Motor neuron (in vitro differentiated cells): Measurements from ENCODE around the gene REM2. TPM values are rescaled to one million over a fixed set of nuclear protein-coding genes. Genes with fewer than 3 reads are reported as not detected.

Experiments used
- ATAC-seq, 8 experiments: fragments of 200-7000 bp; cut with Tn5 transposase; replicated peaks in 6 of 8; 2 replicates each; pipeline ENCODE4 v1.8.0; 2021; ENCODE audit warnings: mild to moderate bottlenecking in 8 of 8, moderate library complexity in 8 of 8
- H3K27ac ChIP-seq, 2 donors: fragments of 250-450 bp; sonication (Bioruptor Pico); 2 replicates each; pipeline ENCODE4 v1.9.0; 2021; ENCODE audit warnings: antibody characterized with exemption in 2 of 2, mild to moderate bottlenecking in 2 of 2, moderate library complexity in 1 of 2
- H3K4me1 ChIP-seq, 2 donors: fragments of 250-450 bp; sonication (Bioruptor Pico); replicated peaks in 1 of 2; 2 replicates each; pipeline ENCODE4 v1.6.1; 2021; ENCODE audit warnings: antibody characterized with exemption in 2 of 2, mild to moderate bottlenecking in 2 of 2, moderate library complexity in 1 of 2
- H3K4me3 ChIP-seq, 5 donors: fragments of 250-450 bp; sonication (Bioruptor Pico); 2 replicates each; pipeline ENCODE4 v1.9.0; 2021; ENCODE audit warnings: antibody characterized with exemption in 5 of 5, mild to moderate bottlenecking in 5 of 5, moderate library complexity in 4 of 5
- WGBS, 10 experiments: fragments of 450-650 bp; shearing (Covaris generic); methylation state at CpG; one replicate each; pipeline ENCODE4 v1.0.0; 2022; 5-methylcytosine and 5-hydroxymethylcytosine counted together
- in situ Hi-C, 9 experiments: fragments of 400-800 bp; cut with MboI; loops; one replicate each; pipeline ENCODE4 v1.15.0; 2021; ENCODE audit warnings: low sequenced_read_pairs in 9 of 9, low pct_unique_long_range_greater_than_20kb in 2 of 9; ENCODE audit not compliant: unreplicated experiment in 9 of 9
- total RNA-seq, 8 experiments: library from RNA; unstranded; fragments of 300-600 nt; gene quantifications; 2 replicates each; pipeline versions ENCODE4 v1.2.3 to v1.2.4, GENCODE V29; 2022

REM2 gene
- 10 to 100 TPM in 4 of 8 experiments, 1 to 10 TPM in 3, under 1 TPM in 1; 0.92 to 16.1 (median 7.2) TPM for total RNA-seq

- ATAC-seq = peak in 5 of 8 experiments; percentile 28 to 65 (median 53)
- WGBS, 10 experiments = 8 to 100% (median 38%) methylated on average over 1 to 3 of the region's 15 CpGs; no CpG with 5 or more reads in 4 of the 10 experiments
- H3K4me1 ChIP-seq = peaks cover 46 to 51% of the 10 kb centered on the region in 2 donors
- in situ Hi-C loops = no loop called here
- peak within 1 kb of the TSS; percentile 37 to 47 (median 41) for H3K4me3 ChIP-seq
- peak within 1 kb of the TSS; percentile 87 to 93 for H3K27ac ChIP-seq
Measured at GRCh38 chr14:22883173-22883976, at the start of gene REM2. TSS of gene REM2 (plus strand) at chr14:22883222. CDS start at chr14:22883288, 66 bp downstream.

- in situ Hi-C loops = loop anchor here in 2 of 9 experiments (25.0 kb wide), 2 partner anchors 273 to 448 kb away; no protein-coding TSS in a partner anchor
- ATAC-seq = no peak
- WGBS, 10 experiments = 50 to 92% (median 77%) methylated on average over 1 to 3 of the region's 3 CpGs
- no peak overlapping the region for H3K27ac ChIP-seq
- H3K4me1 ChIP-seq = peaks cover 3 to 6% of the 10 kb centered on the region in 2 donors
- no peak overlapping the region for H3K4me3 ChIP-seq
Measured at GRCh38 chr14:22835505-22835904, 47.5 kb upstream of the REM2 start.

DNA sequence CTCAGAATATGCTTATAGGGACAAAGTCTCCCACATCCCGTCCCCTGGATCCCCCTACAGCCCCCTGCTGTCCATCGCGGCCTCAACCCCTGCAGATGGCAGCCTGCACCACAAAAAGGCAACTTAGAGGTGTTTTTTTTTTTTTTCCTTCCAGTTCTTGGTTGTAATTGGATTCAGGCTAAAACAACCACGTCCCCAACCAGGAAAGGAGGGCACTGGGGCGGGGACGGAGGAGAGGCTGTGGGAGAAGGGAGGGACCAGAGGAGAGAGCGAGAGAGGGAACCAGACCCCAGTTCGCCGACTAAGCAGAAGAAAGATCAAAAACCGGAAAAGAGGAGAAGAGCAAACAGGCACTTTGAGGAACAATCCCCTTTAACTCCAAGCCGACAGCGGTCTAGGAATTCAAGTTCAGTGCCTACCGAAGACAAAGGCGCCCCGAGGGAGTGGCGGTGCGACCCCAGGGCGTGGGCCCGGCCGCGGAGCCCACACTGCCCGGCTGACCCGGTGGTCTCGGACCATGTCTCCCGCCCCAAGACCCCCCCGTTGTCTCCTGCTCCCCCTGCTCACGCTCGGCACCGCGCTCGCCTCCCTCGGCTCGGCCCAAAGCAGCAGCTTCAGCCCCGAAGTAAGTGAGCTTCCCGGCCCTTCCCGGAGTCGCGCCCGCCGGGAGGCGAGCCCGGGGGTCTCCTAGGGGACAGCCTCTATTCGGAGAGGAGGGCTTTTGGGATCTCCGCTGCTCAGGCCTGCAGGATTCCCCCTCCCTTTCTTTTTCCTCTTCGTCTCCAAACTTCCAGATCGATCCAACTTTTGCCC, 46.5 kb upstream of the REM2 start, which contains the start of gene MMP14:
TSS of gene MMP14 (plus strand) at position 285 of the 813 bp plus-strand sequence. CDS start at position 518, 233 bp downstream.
- ATAC-seq = peak; percentile 28 to 62 (median 54)
- Histone ChIP-seq H3K4me3 (peak within 1 kb of the TSS; percentile 13 to 32 (median 29)), H3K4me1 (peaks cover 0 to 3% of the 10 kb centered on the region in 2 donors), H3K27ac (no peak within 1 kb of the TSS)
- WGBS, 10 experiments = 0 to 16% (median 6%) methylated on average over 2 to 27 of the region's 46 CpGs; no CpG with 5 or more reads in 3 of the 10 experiments
- in situ Hi-C loops = loop anchor here in 2 of 9 experiments (25.0 kb wide), 2 partner anchors 274 to 449 kb away; no protein-coding TSS in a partner anchor

- Histone ChIP-seq H3K27ac (no peak overlapping the region), H3K4me3 (peak overlapping the region; percentile 0 to 32 (median 29)), H3K4me1 (peaks cover 0 to 3% of the 10 kb centered on the region in 2 donors)
- 0 to 22% (median 0%) methylated on average over 1 to 16 of the region's 57 CpGs; no CpG with 5 or more reads in 5 of the 10 experiments for WGBS, 10 experiments
- peak; percentile 14 to 87 (median 56) for ATAC-seq
- in situ Hi-C loops = loop anchor here in 2 of 9 experiments (25.0 kb wide), 2 partner anchors 275 to 450 kb away; no protein-coding TSS in a partner anchor
Measured at GRCh38 chr14:22837114-22837749, 45.8 kb upstream of the REM2 start.

DNA sequence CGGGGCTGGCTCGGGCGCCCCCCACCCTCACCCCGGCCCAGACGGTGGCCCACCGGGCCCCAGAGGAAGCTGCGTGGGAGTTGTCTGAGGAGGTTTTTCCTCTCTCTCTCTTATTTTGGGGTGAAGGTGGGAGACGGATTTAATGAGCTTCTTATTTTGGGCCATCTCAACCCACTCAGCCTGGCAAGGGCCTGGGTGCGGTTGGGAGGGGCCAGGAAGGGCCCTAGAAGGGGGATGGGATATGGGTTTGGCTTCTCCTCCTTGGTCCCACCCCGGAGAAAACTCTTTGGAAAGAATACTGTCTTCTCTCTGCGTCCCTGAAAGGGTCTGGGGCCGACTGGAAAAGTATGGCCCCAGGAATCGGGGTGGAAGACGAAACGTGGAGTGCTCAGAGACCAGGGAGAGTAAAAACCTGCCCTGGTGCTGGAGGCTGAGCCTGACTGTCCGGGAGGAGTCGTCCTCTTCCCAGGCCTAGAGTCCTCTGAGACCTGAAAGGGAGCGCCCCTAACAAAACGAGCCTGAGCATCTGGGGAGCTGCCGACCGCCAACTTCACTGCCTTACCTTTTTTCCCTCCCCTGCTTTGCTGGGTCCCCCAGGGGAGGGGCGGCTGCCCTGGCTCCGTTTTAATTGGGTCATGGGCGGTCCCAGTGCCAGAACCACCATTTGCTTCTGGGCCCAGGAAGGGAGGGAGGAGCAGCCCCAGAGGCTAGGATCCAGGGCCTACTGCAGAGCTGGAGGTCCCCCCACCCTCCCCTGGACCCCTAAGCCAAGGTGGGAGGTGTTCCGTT, 45.1 kb upstream of the REM2 start:
- Histone ChIP-seq H3K4me3 (no peak overlapping the region), H3K4me1 (peaks cover 0 to 3% of the 10 kb centered on the region in 2 donors), H3K27ac (no peak overlapping the region)
- WGBS, 10 experiments = 0 to 100% (median 78%) methylated on average over 1 to 7 of the region's 25 CpGs; no CpG with 5 or more reads in 5 of the 10 experiments
- ATAC-seq = peak in 2 of 8 experiments; percentile 23 to 24
- in situ Hi-C loops = loop anchor here in 2 of 9 experiments (25.0 kb wide), 2 partner anchors 276 to 451 kb away; no protein-coding TSS in a partner anchor

- Histone ChIP-seq H3K27ac (no peak overlapping the region), H3K4me1 (peaks cover 0 to 3% of the 10 kb centered on the region in 2 donors), H3K4me3 (no peak overlapping the region)
- in situ Hi-C loops = loop anchor here in 2 of 9 experiments (25.0 kb wide), 2 partner anchors 276 to 451 kb away; no protein-coding TSS in a partner anchor
- WGBS, 10 experiments = 0 to 100% (median 50%) methylated on average over 1 to 2 of the region's 6 CpGs; no CpG with 5 or more reads in 3 of the 10 experiments
- peak in 2 of 8 experiments; percentile 11 to 18 for ATAC-seq
Measured at GRCh38 chr14:22838631-22839041, 44.4 kb upstream of the REM2 start.

DNA sequence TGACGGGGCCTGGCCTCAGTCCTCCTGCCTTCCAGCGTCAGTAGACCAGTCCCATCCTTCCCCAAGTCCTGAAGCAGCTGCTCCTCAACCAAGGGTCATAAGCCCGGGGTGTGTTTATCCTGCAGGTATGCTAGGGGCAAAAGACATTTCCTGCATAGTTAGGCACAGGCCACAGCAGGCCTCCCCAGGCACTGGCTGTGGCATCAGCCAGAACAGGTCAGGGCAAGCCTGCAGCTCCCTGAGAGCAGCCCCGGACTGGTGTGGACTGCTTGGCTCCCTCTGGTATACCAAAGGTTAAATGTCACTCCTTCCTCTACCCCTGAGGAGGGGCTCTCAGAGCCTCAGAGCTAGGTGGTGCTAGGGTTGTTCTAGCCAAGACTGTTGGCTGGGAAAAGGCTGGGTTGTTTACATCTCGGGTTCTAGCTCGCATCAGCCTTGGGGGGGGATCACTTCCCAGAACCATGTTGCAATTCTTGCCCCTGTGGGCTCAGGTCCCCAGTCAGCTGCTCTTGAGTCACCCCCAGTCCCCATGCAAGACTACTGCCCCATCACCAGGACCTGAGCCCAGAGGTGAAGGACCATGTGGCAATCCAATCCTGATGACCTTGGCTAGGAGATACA, 43.8 kb upstream of the REM2 start:
- ATAC-seq = peak in 2 of 8 experiments; percentile 4 to 5
- Histone ChIP-seq H3K4me1 (peaks cover 0 to 3% of the 10 kb centered on the region in 2 donors), H3K4me3 (no peak overlapping the region), H3K27ac (no peak overlapping the region)
- WGBS, 10 experiments = 0 to 100% (median 60%) methylated on average over 1 to 3 of the region's 6 CpGs; no CpG with 5 or more reads in 2 of the 10 experiments
- in situ Hi-C loops = loop anchor here in 2 of 9 experiments (25.0 kb wide), 2 partner anchors 277 to 452 kb away; no protein-coding TSS in a partner anchor

DNA sequence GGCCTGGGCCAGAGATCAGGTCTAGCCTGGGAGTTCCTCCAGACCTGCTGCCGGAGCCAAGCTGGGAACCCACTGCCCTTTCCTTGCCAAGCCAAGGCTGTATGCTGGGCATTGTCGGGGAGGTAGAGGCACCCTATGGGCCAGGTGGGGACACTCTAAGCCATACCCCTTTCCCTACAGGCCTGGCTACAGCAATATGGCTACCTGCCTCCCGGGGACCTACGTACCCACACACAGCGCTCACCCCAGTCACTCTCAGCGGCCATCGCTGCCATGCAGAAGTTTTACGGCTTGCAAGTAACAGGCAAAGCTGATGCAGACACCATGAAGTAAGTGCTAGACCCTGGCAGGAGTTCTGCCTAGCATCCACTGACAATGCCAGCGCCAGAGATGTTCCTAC, 41.7 kb upstream of the REM2 start:
- no peak for ATAC-seq
- Histone ChIP-seq H3K4me1 (peaks cover 0 to under 1% of the 10 kb centered on the region in 2 donors), H3K4me3 (no peak overlapping the region), H3K27ac (no peak overlapping the region)
- in situ Hi-C loops = loop anchor here in 3 of 9 experiments (10.0 to 25.0 kb wide), 3 partner anchors 267 to 454 kb away; no protein-coding TSS in a partner anchor
- WGBS, 10 experiments = 60 to 100% (median 90%) methylated on average over 1 to 5 of the region's 9 CpGs; no CpG with 5 or more reads in 4 of the 10 experiments

DNA sequence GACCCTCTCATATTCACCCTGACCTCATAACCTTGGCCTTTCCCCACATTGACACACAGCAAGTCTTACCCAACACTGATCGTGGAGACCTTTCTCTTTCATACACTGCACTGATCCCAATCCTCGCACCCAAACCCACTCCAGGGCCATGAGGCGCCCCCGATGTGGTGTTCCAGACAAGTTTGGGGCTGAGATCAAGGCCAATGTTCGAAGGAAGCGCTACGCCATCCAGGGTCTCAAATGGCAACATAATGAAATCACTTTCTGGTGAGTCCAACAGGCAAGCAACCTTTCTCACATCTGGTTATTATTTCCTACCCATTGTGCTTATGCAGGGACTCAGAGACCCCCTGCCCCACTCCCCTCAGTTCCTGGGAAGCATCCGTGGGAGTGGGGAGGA, 41.3 kb upstream of the REM2 start:
- Histone ChIP-seq H3K4me1 (no peaks in the 10 kb centered on the region), H3K27ac (no peak overlapping the region), H3K4me3 (no peak overlapping the region)
- in situ Hi-C loops = loop anchor here in 3 of 9 experiments (10.0 to 25.0 kb wide), 3 partner anchors 267 to 454 kb away; no protein-coding TSS in a partner anchor
- 56 to 100% (median 89%) methylated on average over 1 to 7 of the region's 8 CpGs; no CpG with 5 or more reads in 5 of the 10 experiments for WGBS, 10 experiments
- no peak for ATAC-seq

- ATAC-seq = no peak
- no peak overlapping the region for H3K27ac ChIP-seq
- WGBS, 10 experiments = 58 to 98% (median 83%) methylated on average over 2 to 16 of the region's 28 CpGs; no CpG with 5 or more reads in 1 of the 10 experiments
- H3K4me1 ChIP-seq = no peaks in the 10 kb centered on the region
- in situ Hi-C loops = loop anchor here in 3 of 9 experiments (10.0 to 25.0 kb wide), 3 partner anchors 268 to 455 kb away; no protein-coding TSS in a partner anchor
- no peak overlapping the region for H3K4me3 ChIP-seq
Measured at GRCh38 chr14:22842211-22843122, 40.6 kb upstream of the REM2 start.
